Activated B cell treated with CpG ODN at 0.5 μM for 24 hours (primary cell): ENCODE measurements around the gene ACBD5. TPM values are rescaled to one million over a fixed set of nuclear protein-coding genes. Genes with fewer than 3 reads are reported as not detected.
A peak's percentile ranks its signal among the peaks of the same experiment; 100 is the strongest.

Experiments
- ATAC-seq: fragments of 200-7000 bp; cut with Tn5 transposase; one replicate; pipeline ENCODE4 v1.10.0; 2021; ENCODE audit warnings: low read depth, mild to moderate bottlenecking, moderate library complexity
- CTCF ChIA-PET: fragments of 350-600 bp; sonication (Branson Sonifier 250); formaldehyde crosslinking; loops from one replicate; lab custom pipeline; 2021; ENCODE audit warnings: antibody characterized with exemption; lab: Charles Lee
- POLR2A ChIA-PET: fragments of 350-600 bp; sonication (Branson Sonifier 250); formaldehyde crosslinking; loops from one replicate; lab custom pipeline; 2021; ENCODE audit warnings: antibody characterized with exemption; lab: Charles Lee
- DNase-seq: peaks from one replicate; pipeline ENCODE4 v3.0.0; 2022
- H3K27ac Mint-ChIP-seq: one replicate; pipeline ENCODE4 v1.8.0; 2020; ENCODE audit warnings: mixed read lengths
- H3K27me3 Mint-ChIP-seq: one replicate; pipeline ENCODE4 v1.8.0; 2021; ENCODE audit warnings: mixed read lengths
- H3K36me3 Mint-ChIP-seq: one replicate; pipeline ENCODE4 v1.8.0; 2021; ENCODE audit warnings: low read depth, mixed read lengths
- H3K4me1 Mint-ChIP-seq: one replicate; pipeline ENCODE4 v1.8.0; 2021; ENCODE audit warnings: mixed read lengths
- H3K4me3 Mint-ChIP-seq: one replicate; pipeline ENCODE4 v1.8.0; 2020; ENCODE audit warnings: mild to moderate bottlenecking, mixed read lengths
- H3K9me3 Mint-ChIP-seq: one replicate; pipeline ENCODE4 v1.8.0; 2020; ENCODE audit warnings: mixed read lengths
- intact Hi-C: fragments of 100-400 bp; cut with micrococcal nuclease; formaldehyde crosslinking; loops from one replicate; pipeline ENCODE4 v1.15.1; 2024
- total RNA-seq: library from RNA; stranded (reverse); gene quantifications from 2 replicates; pipeline ENCODE4 v1.2.3, GENCODE V29; 2022
- TF ChIP-seq, protein P1 (sequence below): fragments of 200-600 bp; IDR thresholded peaks from one replicate; pipeline ENCODE4 v1.8.0; 2022; ENCODE audit warnings: antibody characterized with exemption, mild to moderate bottlenecking

The ACBD5 gene
- total RNA-seq, 1 donor from 2014 or later: 19.8 TPM

DNA sequence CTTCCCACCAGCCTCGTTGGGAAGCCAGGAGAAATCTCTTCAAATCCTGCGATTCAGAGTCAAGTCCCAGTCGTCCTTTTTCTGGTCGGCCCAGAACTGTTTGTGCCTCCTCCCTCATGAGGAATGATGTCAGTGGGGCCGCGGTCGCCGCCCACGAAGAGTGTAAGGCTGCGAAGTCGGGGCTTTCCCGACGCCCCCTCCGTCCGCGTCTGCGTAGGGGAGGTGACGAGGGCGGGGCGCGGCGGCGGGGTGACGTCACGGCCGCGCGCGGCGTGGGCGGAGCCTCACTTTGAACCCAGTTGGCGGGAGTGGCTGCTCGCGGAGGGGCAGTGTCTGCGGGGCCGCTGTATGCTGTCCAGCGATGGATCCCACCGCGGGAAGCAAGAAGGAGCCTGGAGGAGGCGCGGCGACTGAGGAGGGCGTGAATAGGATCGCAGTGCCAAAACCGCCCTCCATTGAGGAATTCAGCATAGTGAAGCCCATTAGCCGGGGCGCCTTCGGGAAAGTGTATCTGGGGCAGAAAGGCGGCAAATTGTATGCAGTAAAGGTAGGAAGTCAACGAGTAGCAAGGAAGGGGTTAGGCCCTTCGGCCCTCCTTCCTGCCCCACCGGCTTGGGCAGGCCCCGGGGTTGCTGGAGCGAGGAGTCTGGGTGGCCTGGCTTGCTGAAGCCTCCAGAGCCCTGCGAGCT lies 85.4 kb downstream of the ACBD5 start, which contains the start of gene MASTL:
MASTL (plus strand) TSS at position 287 of the 689 bp plus-strand sequence; CDS start at position 362, 75 bp downstream.
- ATAC-seq (peak; percentile 84), DNase-seq (peak; percentile 97)
- ChIA-PET CTCF (no interaction called here), POLR2A (interaction anchor here (0.6 to 4.2 kb wide), 18 partner anchors 19 to 1378 kb away, joined by 3 to 75 read pairs (median 7); partner anchors contain the start of genes ACBD5, ANKRD26, APBB1IP and PDSS1)
- Mint-ChIP-seq H3K27ac (peak within 1 kb of the TSS; percentile 100), H3K9me3 (no peaks in the 10 kb centered on the region), H3K27me3 (no peaks in the 10 kb centered on the region), H3K4me1 (peaks cover 44% of the 10 kb centered on the region), H3K36me3 (peaks cover 48% of the 10 kb centered on the region), H3K4me3 (peak within 1 kb of the TSS; percentile 100)
- TF ChIP-seq, protein P1, sequence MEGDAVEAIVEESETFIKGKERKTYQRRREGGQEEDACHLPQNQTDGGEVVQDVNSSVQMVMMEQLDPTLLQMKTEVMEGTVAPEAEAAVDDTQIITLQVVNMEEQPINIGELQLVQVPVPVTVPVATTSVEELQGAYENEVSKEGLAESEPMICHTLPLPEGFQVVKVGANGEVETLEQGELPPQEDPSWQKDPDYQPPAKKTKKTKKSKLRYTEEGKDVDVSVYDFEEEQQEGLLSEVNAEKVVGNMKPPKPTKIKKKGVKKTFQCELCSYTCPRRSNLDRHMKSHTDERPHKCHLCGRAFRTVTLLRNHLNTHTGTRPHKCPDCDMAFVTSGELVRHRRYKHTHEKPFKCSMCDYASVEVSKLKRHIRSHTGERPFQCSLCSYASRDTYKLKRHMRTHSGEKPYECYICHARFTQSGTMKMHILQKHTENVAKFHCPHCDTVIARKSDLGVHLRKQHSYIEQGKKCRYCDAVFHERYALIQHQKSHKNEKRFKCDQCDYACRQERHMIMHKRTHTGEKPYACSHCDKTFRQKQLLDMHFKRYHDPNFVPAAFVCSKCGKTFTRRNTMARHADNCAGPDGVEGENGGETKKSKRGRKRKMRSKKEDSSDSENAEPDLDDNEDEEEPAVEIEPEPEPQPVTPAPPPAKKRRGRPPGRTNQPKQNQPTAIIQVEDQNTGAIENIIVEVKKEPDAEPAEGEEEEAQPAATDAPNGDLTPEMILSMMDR: no peak
- intact Hi-C loops: loop anchor here (1.0 to 10.0 kb wide), 6 partner anchors 87 to 1180 kb away; partner anchors contain the start of genes MPP7 and RAB18

DNA sequence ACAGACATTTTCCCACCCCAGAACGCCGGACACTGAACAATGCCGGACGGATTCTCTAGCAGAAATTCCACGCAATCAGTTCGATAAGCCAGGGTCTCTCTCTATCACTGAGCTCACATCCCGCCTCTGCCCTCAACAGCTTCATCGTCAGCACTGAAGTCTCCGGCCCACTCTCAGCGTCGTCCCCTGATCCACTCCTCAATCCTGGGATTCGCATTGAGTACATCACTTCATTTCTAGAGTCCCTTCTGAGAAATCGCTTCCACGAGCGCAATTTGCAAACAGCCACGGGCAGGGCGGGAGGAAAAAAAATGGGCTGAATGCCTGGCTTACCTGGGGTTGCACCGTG lies 86.8 kb downstream of the ACBD5 start:
- Mint-ChIP-seq H3K4me1 (peaks cover 44% of the 10 kb centered on the region), H3K36me3 (peaks cover 53% of the 10 kb centered on the region), H3K27me3 (no peaks in the 10 kb centered on the region), H3K4me3 (peak overlapping the region; percentile 100), H3K27ac (peak overlapping the region; percentile 100), H3K9me3 (no peaks in the 10 kb centered on the region)
- ChIA-PET CTCF (interaction anchor here (0.8 to 1.5 kb wide), 3 partner anchors 8 to 428 kb away, joined by 3 to 5 read pairs (median 3); no protein-coding TSS in a partner anchor), POLR2A (interaction anchor here (0.6 to 4.2 kb wide), 28 partner anchors 8 to 1380 kb away, joined by 3 to 75 read pairs (median 6); partner anchors contain the start of genes ACBD5, ANKRD26, APBB1IP and PDSS1)
- no peak for ATAC-seq
- intact Hi-C loops: loop anchor here (1.0 to 10.0 kb wide), 5 partner anchors 54 to 1181 kb away; partner anchors contain the start of genes ABI1, ANKRD26 and PDSS1
- TF ChIP-seq, protein P1: no peak
- no peak for DNase-seq

DNA sequence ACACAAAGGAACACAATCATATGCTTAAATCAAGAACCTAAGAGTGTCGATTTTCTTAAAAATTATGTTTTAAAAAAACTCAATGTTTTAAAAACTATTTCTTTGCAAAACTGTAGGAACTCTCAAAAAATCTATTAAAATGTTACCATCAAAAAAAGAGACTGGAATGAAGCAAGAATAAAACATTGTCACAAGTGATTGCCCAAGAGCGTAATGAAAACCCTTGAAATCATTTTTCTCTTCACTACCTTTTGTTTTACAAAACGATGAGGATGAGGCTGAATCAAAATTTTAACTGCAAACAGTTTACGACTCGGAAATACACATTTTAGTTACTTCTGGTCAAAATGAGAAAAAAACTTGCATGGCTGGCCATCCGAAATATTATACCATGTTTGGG lies 87.3 kb downstream of the ACBD5 start:
- POLR2A ChIA-PET: interaction anchor here (1.3 to 4.2 kb wide), 10 partner anchors 8 to 1379 kb away, joined by 3 to 75 read pairs (median 16); partner anchors contain the start of genes ACBD5, ANKRD26, APBB1IP and PDSS1

DNA sequence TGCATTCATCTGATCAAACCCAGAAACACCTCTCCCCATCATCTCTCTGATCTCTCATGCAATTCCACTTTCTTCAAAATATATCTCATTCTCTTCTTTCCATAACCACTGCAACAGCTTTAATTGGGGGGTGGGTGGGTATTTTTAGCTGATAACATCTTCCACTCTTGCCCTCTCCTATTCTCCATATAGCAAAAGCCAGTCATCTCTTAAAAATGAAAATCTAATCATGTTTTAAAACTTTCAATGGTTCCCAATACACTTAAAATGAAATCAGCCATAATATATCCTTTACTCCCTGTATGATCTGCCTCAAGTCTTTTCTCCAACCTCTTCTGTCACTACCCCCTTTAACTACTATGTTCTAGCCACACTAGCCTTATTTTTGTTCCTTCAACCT lies 87.9 kb downstream of the ACBD5 start:
- ChIA-PET POLR2A (interaction anchor here (0.6 kb wide), 1 partner anchor 207 kb away, joined by 3 read pairs; no protein-coding TSS in a partner anchor), CTCF (no interaction called here)
- intact Hi-C loops: loop anchor here (10.0 kb wide), 1 partner anchor 212 kb away; no protein-coding TSS in a partner anchor
- no peak for ATAC-seq
- Mint-ChIP-seq H3K4me3 (peak overlapping the region; percentile 100), H3K27ac (no peak overlapping the region), H3K4me1 (peaks cover 42% of the 10 kb centered on the region), H3K36me3 (peaks cover 56% of the 10 kb centered on the region), H3K27me3 (no peaks in the 10 kb centered on the region), H3K9me3 (no peaks in the 10 kb centered on the region)
- TF ChIP-seq, protein P1: no peak
- no peak for DNase-seq

More for the DNA sequence above, 87.3 kb downstream of the ACBD5 start:
- TF ChIP-seq, protein P1: no peak
- ATAC-seq (no peak), DNase-seq (no peak)
- peak overlapping the region; percentile 100 for H3K4me3 Mint-ChIP-seq
- H3K27ac Mint-ChIP-seq: peak overlapping the region; percentile 100
- no peaks in the 10 kb centered on the region for H3K9me3 Mint-ChIP-seq
- H3K36me3 Mint-ChIP-seq: peaks cover 55% of the 10 kb centered on the region
- H3K4me1 Mint-ChIP-seq: peaks cover 44% of the 10 kb centered on the region
- no peaks in the 10 kb centered on the region for H3K27me3 Mint-ChIP-seq
- intact Hi-C loops: loop anchor here (10.0 kb wide), 1 partner anchor 211 kb away; no protein-coding TSS in a partner anchor
- CTCF ChIA-PET: interaction anchor here (1.5 kb wide), 1 partner anchor 427 kb away, joined by 5 read pairs; no protein-coding TSS in a partner anchor

DNA sequence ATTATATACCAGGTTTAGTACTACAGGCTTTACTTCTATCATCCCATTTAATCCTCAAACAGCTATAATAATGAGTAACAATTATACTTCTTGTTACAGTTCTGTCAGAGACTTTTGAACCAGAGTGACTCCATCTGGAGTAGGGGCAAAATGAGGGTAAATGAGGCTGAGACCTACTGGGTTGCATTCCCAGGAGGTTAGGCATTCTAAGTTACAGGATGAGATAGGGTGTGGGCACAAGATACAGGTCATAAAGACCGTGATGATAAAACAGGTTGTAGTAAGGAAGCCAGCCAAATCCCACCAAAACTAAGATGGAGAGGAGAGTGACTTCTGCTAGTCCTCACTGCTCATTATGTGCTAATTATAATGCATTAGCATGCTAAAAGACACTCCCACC lies 90.3 kb downstream of the ACBD5 start:
- no peak overlapping the region for H3K27ac Mint-ChIP-seq
- no peak overlapping the region for H3K4me3 Mint-ChIP-seq
- ATAC-seq (no peak), DNase-seq (no peak)
- TF ChIP-seq, protein P1: no peak
- ChIA-PET POLR2A (no interaction called here), CTCF (no interaction called here)
- no peaks in the 10 kb centered on the region for H3K27me3 Mint-ChIP-seq
- intact Hi-C loops: loop anchor here (10.0 kb wide), 1 partner anchor 215 kb away; no protein-coding TSS in a partner anchor
- no peaks in the 10 kb centered on the region for H3K9me3 Mint-ChIP-seq
- peaks cover 74% of the 10 kb centered on the region for H3K36me3 Mint-ChIP-seq
- H3K4me1 Mint-ChIP-seq: peaks cover 36% of the 10 kb centered on the region
